HTERT RPE-1 (cell line): ENCODE measurements around the gene BCAS4.
"Not testable (repeated sequence)": the region's sequence is repeated elsewhere in the genome, so short reads cannot be mapped to it uniquely, and the experiment has no call there.

Source experiments
- in situ Hi-C: fragments of 300-500 bp; cut with MboI; formaldehyde crosslinking; loops from 4 replicates; pipeline ENCODE4 v1.14.3; 2020; ENCODE audit warnings: low sequenced_read_pairs

BCAS4 gene, protein sequence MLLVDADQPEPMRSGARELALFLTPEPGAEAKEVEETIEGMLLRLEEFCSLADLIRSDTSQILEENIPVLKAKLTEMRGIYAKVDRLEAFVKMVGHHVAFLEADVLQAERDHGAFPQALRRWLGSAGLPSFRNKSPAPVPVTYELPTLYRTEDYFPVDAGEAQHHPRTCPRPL

GRCh38 chr20:50794846-50795634 lies at the start of gene BCAS4:
BCAS4 (plus strand) TSS chr20:50795061; CDS start chr20:50795084, 23 bp downstream.
- in situ Hi-C loops = no loop called here

DNA sequence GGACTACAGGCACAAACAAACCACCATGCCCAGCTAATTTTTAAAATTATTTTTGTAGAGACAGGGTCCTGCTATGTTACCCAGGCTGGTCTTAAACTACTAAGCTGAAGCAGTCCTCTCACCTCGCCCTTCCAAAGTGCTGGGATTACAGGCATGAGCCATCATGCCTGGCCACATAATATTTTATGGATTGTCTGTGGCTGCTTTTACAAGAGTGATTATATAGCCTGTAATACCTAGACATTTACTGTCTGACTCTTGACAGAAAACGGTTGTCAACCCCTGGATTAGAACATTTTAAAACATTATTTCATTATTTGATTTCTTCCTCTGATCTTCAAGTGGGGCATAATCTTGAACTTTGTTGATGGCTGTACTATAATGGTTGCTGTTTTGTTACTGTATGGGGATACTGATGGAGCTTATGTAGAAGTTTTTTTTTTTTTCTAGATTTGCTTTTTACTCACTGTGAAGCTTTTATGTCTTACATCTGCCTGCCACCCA lies 49.2 kb upstream of the BCAS4 start:
- in situ Hi-C loops = no loop called here

DNA sequence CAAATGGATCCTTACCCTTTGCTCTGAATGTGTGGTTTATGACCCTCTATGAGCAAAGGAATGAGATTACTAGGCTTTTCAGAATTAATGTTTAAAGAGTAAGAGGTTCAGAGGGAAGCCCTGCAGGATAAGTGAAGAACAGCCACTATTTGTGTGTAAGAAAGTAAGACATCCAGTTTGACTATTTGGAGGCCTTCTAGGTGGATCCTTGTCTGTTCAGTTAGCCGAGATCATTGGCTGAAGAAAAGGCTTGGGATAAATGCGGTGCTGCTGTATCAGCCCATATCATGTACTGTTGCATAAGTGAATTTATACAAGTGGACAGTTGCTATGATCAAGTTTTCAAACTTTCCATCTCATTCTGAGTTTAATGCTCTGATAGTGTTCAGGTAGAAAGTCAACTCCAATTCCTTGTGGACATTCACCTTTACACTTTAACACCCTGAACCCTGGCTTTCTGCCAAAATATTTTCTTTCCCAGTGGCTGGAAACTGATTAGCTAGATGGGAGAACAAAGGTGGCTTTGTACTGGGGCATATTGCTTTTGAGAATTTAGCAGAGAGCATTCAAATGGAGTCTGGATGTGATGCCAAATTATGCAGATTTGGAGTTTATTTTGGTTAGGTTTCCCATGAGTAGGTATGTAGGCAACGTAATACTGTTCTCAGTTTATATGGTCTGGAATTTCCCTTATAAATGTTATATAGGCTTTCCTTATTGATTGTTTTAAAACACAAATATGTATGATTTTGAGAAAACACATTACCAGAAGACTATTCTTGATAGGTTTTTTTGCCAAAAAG lies 48.5 kb upstream of the BCAS4 start:
- in situ Hi-C loops = no loop called here

DNA sequence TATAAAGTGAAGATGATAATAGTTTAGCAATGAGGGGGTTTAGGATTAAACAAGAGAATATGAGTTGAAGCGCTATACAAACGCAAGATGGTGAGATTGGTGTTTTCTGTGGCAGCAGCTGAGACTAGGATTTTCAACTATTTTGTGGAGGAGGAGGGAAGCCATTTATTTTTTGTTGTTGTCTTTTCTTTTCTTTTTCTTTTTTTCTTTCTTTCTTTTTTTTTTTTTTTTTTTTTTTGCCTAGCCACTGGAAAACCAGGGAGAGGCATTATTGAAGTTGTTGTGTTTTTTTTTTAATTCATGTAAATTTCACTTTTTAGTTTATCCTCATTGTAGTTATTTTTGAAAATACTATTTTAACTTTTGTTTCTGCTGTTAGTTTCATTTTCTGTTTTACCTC lies 47.6 kb upstream of the BCAS4 start:
- in situ Hi-C loops = no loop called here

- in situ Hi-C loops = no loop called here
Measured at GRCh38 chr20:50750145-50750671, 44.7 kb upstream of the BCAS4 start.

GRCh38 chr20:50753152-50753551 lies 41.7 kb upstream of the BCAS4 start:
- in situ Hi-C loops = no loop called here

- in situ Hi-C loops = no loop called here
Measured at GRCh38 chr20:50754420-50754819, 40.4 kb upstream of the BCAS4 start.

DNA sequence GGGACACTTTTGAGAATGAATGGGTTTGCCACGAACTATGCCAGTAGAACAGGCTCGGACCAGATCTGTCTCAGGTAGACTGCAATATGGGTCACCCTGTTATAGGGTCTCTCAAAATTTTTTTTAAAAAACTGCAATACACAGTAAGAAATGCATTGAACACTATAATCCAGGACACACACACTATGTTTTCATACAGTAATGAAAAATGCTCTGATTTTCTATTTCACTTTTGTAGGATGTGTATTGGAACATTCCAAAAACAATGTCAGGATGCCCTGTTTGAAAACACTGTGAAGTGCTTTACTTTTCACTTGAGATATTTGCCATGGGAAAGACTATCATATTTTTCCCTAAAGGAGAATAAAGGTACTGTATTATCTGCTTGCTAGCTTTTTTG lies 38.4 kb upstream of the BCAS4 start:
- in situ Hi-C loops = no loop called here

- in situ Hi-C loops = no loop called here
Measured at GRCh38 chr20:50758469-50758868, 36.4 kb upstream of the BCAS4 start.

DNA sequence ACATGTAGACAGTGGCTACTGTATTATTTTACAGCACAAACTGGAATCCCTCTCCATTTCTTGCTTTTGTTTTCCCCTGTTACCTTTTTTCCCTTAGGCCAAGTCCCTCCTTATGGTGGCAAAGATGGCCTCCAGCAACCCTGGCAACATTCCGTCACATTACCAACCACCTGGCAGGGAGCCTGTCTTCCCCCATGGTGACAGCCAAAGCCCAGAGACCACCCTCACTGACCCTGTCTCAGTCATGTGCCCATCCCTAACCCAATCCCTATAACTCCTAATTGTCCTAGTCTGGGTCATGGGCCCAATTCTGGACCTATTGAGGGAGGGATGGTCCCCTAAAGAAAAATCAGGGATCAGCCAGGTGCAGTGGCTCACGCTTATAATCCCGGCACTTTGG lies 35.9 kb upstream of the BCAS4 start:
- in situ Hi-C loops = no loop called here

DNA sequence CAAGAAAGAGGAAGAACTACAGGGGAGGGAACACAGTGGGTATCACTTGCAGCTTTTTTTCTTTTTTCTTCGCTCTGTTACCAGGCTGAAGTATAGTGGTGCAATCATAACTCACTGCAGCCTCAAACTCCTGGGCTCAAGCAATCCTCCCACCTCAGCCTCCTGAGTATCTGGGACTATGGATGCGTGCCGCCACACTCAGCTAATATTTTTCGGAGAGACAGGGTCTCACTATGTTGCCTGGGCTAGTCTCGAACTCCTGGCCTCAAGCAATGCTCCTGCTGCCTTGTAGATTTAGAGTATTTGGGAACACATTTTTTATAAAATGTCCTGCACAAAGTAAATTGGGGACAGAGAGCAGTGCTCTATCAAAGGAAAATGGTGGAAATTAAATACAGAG lies 35.2 kb upstream of the BCAS4 start:
- in situ Hi-C loops = no loop called here

DNA sequence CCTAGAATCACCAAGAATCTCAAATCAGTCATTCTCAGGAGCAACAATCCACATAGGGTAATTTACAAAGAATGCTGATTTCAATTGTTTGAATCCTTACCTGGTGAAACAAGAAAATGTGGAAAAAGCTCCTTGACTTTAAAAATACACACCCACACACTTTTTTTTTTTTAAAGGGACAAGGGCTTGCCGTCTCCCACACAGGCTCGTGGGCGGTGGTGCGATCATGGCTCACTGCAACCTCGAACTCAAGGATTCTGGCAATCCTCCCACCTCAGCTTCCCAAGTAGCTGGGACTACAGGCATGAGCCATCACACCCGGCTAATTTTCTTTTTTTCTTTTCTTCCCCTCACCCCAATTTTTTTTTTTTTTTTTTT lies 32.8 kb upstream of the BCAS4 start:
- in situ Hi-C loops = no loop called here

DNA sequence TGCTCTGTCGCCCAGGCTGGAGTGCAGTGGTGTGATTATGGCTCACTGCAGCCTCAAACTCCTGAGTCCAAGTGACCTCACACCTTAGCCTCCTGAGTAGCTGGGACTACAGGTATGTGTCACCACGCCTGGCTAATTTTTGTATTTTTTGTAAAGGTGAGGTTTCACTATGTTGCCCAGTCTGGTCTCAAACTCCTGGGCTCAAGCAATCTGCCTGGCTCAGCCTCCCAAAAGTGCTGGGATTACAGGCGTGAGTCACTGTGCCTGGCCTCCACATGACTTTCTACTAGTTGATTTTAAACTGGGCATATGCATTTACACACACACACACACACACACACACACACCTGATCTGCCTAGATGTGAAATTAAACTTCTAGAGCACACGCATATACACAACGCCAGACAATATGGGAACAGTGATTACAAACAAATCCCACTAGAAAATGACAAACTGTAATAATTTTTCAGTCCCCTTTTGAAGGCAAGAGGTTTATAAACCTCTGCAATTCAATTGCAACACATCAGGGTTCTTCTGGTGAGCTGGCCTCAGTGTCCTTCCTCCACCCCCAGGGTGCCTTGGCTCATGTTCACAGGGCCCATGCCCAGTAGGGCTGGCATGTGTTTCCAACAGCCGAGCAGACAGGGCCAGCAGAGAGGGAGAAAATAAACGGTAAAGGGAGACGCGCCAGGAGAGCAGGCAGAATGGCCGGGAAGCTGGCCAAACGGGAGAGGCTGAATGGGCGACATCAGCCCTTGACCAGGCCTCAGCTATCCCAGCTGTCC lies 32.2 kb upstream of the BCAS4 start:
- in situ Hi-C loops = no loop called here

DNA sequence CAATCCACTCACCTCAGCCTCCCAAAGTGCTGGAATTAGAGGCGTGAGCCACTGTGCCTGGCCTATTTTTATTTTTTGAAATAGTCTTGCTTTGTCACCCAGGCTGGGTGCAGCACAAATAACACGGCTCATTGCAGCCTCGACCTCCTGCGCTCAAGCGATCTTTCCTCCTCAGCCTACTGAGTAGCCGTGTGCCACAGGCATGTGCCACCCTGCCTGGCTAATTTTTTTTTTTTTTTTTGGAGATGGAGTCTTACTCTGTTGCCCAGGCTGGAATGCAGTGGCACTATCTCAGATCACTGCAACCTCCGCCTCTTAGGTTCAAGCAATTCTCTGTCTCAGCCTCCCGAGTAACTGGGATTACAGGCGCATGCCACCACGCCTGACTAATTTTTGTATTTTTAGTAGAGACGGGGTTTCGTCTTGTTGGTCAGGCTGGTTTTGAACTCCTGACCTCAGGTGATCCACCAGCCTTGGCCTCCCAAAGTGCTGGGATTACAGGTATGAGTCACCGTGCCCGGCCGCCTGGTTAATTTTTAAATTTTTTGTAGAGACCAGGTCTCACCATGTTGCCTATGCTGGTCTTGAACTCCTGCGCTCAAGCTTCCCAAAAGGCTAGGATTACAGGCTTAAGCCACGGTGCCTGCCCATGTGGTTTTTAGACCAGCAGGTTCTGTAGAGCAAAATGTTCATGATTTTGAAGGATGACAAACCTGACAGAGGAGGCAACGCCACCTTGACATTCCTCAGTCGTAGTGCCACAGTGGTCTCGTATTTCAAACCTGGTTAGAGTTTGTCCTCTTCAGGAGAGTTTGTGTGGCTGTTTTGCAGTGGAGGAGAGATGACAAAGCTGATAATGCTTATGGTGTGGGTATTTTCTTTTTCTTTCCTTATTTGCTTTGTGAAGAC lies 31.1 kb upstream of the BCAS4 start:
- in situ Hi-C loops = not testable (repeated sequence)

DNA sequence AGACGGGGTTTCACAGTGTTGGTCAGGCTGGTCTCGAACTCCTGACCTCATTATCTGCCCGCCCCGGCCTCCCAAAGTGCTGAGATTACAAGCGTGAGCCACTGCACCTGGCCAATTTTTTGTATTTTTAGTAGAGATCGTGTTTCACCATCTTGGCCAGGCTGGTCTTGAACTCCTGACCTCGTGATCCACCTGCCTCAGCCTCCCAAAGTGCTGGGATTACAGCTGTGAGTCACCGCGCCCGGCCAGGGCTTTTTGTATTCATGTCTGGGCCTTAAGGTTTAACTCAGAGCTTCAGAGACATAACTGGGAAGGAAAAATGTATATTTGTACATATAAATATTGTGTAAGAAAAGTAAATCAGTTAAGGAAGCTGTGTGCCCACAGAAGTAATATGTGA lies 29.6 kb upstream of the BCAS4 start:
- in situ Hi-C loops = not testable (repeated sequence)

- in situ Hi-C loops = no loop called here
Measured at GRCh38 chr20:50765674-50766073, 29.2 kb upstream of the BCAS4 start.

GRCh38 chr20:50766955-50767809 lies 27.7 kb upstream of the BCAS4 start:
- in situ Hi-C loops = not testable (repeated sequence)

DNA sequence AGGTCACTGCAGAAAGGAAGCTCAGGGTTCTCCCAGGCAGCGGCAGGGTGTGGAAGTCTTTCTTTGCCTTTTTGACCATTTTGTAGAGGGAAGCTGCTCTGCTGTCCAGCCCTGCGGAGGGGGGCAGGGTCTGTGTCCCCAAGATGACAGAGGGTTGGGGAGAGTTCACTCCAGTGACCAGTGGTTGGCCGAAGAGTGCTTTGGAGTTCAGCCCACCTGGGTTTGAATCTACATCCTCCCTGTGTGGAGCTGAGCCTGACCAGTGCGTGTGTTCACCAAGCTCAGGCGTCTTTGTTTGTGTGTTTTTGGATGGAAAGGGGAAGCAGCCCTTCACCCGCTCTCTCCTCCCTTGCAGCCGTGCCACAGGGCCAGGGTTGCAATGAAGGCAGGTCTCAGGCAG lies 25.9 kb upstream of the BCAS4 start:
- in situ Hi-C loops = not testable (repeated sequence)
